MG63 (cell line): ENCODE measurements around the gene TMEM218. TPM values are rescaled to one million over a fixed set of nuclear protein-coding genes. Genes with fewer than 3 reads are reported as not detected.

Experiments
- DNase-seq: peaks from one replicate; pipeline ENCODE4 v3.0.0-alpha.2; 2020
- H3K27me3 ChIP-seq: fragments of 250-450 bp; sonication (Bioruptor Pico); 2 replicates; pipeline ENCODE4 v1.5.1; 2020; ENCODE audit warnings: mild to moderate bottlenecking, moderate library complexity
- H3K36me3 ChIP-seq: fragments of 250-450 bp; sonication (Bioruptor Pico); 2 replicates; pipeline ENCODE4 v1.5.1; 2020; ENCODE audit warnings: mild to moderate bottlenecking, moderate library complexity
- H3K4me3 ChIP-seq: fragments of 250-450 bp; sonication (Bioruptor Pico); 2 replicates; pipeline ENCODE4 v1.5.1; 2020; ENCODE audit warnings: mild to moderate bottlenecking, moderate library complexity
- H3K9me3 ChIP-seq: fragments of 250-450 bp; sonication (Bioruptor Pico); 2 replicates; pipeline ENCODE4 v1.5.1; 2020; ENCODE audit warnings: mild to moderate bottlenecking, moderate library complexity
- total RNA-seq: library from RNA; depleted of rRNA; stranded (reverse); fragments of >200 nt; shearing (Covaris generic); gene quantifications from 2 replicates; pipeline ENCODE4 v1.2.3, GENCODE V29; 2014; ENCODE audit warnings: low replicate concordance; rRNA removed

TMEM218 gene
- total RNA-seq: 27.7 and 31.6 TPM in 2 replicates

DNA sequence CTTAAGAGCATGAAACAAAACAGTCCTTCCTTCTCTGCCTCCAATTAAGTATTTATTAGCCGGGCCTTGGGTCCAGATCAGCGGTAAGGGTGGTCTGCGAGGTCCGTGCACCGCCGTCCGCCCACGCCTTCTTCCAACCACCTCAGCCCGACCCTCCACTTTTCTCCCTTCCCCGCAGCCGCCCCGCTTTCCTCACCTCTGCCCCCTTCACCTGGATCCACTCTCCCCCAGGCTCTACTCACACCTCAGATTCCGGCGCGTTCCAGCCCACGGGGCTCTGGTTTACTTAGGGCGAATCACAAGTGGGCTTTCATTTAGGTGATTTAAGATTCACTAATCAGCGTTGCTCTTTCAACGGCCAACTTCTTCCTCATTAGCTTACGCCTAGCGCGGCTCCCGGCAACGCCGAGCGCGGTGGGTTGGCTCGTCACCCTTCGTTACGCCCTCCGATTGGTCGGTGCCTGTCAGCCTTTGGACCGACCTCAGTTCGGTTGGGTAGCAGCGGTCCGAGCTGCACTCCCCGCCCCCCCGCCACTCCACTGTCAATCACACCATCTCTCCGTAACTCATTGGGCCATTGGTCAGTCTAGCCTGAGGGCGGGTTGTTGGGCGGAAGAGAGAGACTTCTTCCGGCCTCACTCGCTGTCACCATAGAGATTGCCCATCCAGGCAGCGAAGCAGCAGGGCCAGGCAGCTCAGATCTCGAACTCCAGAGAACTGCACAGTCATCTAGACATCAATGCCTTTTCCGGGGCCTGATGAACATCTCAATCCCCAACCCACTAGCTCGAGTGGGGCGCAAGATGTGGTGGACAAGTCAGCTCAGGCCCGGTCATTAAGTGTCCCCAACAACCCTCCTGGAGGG, at the start of gene TMEM218:
TMEM218 (minus strand) TSS at position 284 of the 865 bp plus-strand sequence. CDS start 9,385 bp downstream, outside the sequence.
- Histone ChIP-seq H3K9me3 (no peaks in the 10 kb centered on the region), H3K4me3 (peak within 1 kb of the TSS; percentile 97), H3K27me3 (no peaks in the 10 kb centered on the region), H3K36me3 (no peaks in the 10 kb centered on the region)
- peak; percentile 99 for DNase-seq

DNA sequence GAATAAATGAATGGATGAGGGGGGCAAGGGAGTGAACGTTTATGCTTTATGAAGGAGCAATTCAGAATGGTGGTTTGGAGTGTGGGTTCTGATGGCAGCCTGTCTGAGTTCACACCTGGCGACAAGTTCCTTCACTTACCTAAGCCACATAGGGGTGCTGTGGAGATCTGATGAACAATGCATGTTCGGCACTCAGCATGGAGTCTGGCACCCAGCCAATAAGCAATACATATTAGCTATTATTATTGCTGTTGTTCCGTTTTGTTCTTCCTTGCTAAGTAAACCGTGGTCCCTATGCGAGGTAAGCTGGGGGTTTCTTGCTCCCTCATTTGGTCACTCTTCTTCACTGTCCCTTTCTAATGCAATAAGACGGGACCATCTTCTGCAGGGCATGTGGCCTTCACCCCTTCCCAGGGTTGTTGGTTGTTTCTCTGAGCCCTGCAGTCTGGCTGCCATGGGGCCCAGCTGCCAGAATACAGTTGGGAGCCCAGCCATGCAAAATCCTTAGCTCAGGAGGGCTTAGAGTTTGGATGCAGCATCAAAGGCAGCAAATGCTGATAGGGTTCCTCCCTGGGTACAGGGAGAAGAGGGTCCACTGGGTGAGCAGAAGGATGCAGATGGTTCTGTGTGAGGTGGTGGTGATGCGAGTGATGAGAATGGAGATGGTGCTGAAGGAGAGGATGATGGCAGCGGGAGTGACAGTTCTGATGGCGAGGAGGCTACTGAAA, 46.7 kb upstream of the TMEM218 start:
- H3K4me3 ChIP-seq: no peak overlapping the region
- no peak for DNase-seq
- 0 out of 2 replicates have a peak, but pooled peaks cover 2% of the 10 kb centered on the region for H3K9me3 ChIP-seq
- no peaks in the 10 kb centered on the region for H3K27me3 ChIP-seq
- H3K36me3 ChIP-seq: no peaks in the 10 kb centered on the region

DNA sequence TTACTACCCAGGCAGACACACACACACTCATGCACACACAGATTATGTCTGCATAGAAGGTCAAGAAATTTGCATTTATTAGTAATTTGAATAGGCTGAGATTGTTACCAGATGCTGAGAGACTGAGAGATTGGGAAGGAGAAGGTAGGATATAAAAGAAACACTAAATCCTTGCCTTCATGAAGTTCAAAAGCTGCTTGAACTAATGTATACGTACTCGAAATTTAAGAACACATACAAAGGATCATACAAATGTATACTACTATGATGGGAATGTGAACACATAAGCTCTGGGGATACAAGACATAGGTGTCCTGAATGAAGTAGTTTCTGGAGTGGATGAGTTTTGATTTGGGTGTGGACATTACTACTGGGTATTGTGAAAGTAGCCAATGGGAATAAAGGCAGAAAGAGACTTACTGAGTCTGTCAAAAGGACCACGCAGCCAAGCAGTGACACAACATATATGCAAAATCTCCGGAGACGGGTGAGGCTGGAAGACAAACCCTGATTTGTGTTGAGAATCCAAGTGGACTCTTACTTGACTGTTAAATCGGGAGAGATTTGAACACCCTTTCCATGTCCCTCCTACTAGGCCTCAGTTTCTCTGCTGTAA, 45.8 kb upstream of the TMEM218 start:
- no peaks in the 10 kb centered on the region for H3K27me3 ChIP-seq
- 0 out of 2 replicates have a peak, but pooled peaks cover 2% of the 10 kb centered on the region for H3K9me3 ChIP-seq
- no peak overlapping the region for H3K4me3 ChIP-seq
- no peaks in the 10 kb centered on the region for H3K36me3 ChIP-seq
- DNase-seq: no peak

DNA sequence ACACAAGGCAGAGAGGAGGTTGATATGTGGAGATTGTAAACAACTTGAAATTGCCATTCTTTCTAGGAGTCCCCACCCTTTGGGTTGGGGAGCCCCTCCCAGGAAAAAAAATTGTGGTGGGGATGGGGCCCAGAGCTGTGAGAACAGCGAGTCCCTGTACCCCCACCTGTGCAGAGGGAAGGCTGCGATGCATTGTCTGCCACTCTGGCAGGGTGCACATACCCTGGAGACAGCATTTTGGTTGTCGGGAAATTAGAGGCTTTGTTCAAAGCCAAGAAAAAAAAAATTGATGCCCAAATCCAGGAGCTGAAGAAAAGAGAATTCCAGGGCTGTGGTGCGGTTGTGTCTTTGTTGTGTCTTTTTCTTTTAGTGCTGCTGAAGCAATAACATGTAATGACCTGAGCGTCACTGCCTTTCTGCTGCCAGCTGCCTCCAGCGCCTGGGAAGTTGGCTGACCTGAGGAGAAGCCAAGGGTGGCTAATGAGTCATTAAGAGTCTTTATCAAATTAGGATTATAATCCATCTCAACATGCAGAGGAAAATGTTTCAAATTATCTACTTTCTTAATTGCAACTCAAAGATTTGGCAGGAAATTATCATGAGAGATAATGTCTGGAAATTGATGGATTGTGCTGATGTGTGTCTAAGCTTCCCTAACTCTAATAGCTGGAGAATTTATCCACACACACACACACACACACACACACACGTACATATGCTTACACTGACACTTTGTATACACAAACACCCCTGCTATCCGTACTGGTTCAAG, 45.1 kb upstream of the TMEM218 start:
- no peaks in the 10 kb centered on the region for H3K36me3 ChIP-seq
- no peaks in the 10 kb centered on the region for H3K27me3 ChIP-seq
- H3K4me3 ChIP-seq: no peak overlapping the region
- H3K9me3 ChIP-seq: 0 out of 2 replicates have a peak, but pooled peaks cover 2% of the 10 kb centered on the region
- no peak for DNase-seq

DNA sequence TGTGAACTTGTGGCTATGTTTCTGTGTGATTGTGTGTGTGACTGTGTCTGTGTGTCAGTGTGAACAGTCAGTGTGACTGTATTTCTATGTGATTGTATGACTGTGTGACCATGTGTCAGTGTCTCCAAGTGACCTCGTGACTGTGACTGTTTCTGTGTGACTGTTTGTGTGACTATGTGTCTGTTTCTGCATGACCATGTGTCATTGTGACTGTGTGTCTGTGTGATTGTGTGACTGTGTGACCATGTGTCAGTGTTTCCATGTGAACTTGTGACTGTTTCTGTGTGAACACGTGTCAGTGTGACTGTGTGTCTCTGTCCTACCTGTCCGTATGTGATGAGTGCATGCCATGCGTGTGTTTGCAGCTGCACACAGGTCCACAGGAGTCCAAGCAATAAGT, 44.3 kb upstream of the TMEM218 start:
- DNase-seq: no peak
- no peaks in the 10 kb centered on the region for H3K27me3 ChIP-seq
- 0 out of 2 replicates have a peak, but pooled peaks cover 2% of the 10 kb centered on the region for H3K9me3 ChIP-seq
- H3K36me3 ChIP-seq: no peaks in the 10 kb centered on the region
- H3K4me3 ChIP-seq: no peak overlapping the region

DNA sequence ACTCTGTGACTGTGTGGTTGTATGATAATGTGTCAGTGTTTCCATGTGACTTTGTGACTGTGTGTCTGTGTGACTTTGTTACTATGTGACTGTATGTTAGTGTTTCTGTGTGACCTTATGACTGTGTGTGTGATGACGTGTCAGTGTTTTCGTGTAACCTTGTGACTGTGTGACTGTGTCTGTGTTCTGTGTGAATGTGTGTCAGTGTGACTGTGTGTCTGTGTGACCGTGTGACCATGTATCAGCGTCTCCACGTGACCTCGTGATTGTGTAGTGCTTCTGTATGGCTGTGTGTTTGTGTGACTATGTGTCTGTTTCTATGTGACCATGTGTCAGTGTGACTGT, 43.6 kb upstream of the TMEM218 start:
- 0 out of 2 replicates have a peak, but pooled peaks cover 2% of the 10 kb centered on the region for H3K9me3 ChIP-seq
- no peaks in the 10 kb centered on the region for H3K36me3 ChIP-seq
- no peak for DNase-seq
- no peak overlapping the region for H3K4me3 ChIP-seq
- no peaks in the 10 kb centered on the region for H3K27me3 ChIP-seq

DNA sequence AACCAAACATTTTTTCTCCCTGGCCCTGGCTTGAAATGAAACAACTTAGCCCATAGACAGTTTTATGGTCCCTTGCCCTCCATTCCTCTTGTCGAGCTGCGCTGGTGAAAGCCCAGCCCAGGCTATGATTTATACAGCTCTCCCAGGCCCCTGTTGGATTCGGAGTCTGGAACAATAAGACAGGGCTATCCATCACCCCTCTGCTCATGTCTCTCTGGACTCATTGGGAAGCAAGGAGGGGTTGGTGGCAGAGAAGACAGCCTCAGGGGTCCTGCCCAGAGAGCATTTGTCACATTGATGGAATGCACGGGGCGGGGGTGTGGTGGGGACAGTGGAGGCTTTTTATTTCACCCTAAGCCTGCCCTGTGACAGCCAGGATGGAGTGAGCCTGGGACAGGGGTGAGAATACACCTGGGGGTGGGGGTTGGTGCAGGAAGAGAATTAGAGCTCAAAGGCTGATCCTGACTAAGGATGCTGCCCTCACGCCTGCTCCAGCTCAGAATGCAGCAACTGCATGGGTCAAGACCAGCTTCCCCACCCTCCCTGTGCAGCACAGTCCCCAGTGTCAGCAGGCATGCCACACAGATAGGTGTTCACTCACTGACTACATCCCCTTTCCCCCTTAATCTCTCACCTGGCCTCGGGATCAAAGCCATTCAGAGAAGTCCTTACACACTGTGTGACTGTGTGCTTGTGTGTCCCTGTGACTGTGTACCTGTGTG, 43.1 kb upstream of the TMEM218 start:
- no peaks in the 10 kb centered on the region for H3K27me3 ChIP-seq
- no peak for DNase-seq

DNA sequence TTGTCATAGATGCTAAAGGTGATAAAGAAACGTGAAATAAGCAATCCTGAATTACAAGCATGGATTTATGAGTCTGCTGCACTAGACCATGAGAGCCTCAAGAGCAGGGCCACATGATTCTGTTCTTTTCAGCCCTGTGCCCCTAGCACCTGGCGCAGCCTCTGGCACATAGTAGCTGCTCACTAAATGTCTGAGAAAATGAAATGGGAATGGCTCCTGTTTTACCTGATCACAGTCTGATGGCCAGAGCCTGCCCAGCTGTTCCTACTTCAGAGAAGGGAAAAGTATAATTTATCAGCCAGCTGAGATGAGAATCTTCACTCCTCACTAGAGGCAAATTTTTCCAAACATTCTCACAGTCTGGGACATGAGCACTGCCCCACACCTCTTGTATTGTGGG, 42.4 kb upstream of the TMEM218 start:
- Histone ChIP-seq H3K9me3 (0 out of 2 replicates have a peak, but pooled peaks cover 2% of the 10 kb centered on the region), H3K36me3 (no peaks in the 10 kb centered on the region), H3K4me3 (no peak overlapping the region), H3K27me3 (no peaks in the 10 kb centered on the region)
- DNase-seq: no peak

More for the DNA sequence above, 43.1 kb upstream of the TMEM218 start:
- 0 out of 2 replicates have a peak, but pooled peaks cover 2% of the 10 kb centered on the region for H3K9me3 ChIP-seq
- H3K36me3 ChIP-seq: no peaks in the 10 kb centered on the region
- H3K4me3 ChIP-seq: no peak overlapping the region

DNA sequence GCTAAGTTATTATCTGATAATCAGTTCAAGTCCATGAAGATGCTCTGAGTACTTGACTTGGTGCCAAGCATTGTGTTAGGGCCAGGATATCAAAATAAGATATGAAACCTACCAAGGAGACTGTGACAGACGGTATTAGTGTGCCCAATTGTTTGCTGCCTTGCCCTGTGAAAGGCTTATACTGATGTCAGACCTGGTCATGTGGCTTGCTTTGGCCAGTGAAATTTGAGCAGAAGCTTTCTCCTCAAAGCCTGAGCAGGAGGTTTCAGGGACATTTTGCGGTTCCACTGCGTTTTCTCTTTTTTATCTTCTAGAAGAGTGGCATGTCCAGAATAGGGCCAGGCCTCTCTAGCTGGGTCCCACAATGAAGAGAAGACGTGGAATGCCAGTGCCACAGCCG, 37.3 kb upstream of the TMEM218 start:
- Histone ChIP-seq H3K27me3 (no peaks in the 10 kb centered on the region), H3K4me3 (no peak overlapping the region), H3K36me3 (no peaks in the 10 kb centered on the region), H3K9me3 (no peaks in the 10 kb centered on the region)
- no peak for DNase-seq

DNA sequence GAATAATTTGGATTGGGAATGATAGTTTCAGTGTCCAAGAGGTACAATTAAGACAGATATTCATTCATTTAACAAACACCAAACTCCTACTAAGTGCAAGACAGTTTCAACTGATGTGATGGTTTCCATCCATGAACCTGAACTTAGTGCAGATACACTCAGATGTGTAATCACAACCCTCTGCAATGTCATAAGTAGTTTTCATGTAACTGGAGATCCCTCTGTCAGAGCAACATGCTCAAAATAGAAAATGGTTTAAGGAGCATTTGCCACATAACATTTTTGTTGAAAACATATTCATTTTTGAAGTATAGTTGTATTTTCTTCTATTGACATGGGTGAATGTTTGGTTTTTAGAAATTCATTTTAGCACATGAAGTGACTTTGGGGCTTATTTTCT, 36.6 kb upstream of the TMEM218 start:
- H3K27me3 ChIP-seq: no peaks in the 10 kb centered on the region
- H3K9me3 ChIP-seq: no peaks in the 10 kb centered on the region
- no peak overlapping the region for H3K4me3 ChIP-seq
- H3K36me3 ChIP-seq: no peaks in the 10 kb centered on the region
- DNase-seq: no peak

DNA sequence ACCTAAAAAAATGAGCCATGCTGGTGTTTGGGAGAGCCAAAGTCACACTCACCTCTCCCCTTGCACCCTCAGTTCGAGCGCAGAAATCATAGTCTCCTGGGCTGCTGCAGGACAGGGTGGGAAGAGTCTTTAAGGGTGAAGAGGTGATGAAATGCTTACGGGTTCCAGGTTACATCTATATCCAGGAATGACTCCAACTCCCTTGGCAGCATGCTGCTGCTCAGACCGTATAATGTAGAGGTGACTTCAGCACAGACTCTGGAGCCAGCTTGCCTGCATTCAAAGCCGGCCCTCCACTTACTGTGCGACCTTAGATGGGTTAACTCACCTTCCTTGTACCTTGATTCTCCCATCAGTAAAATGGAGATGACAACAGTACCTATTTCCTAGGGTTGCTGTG, 35.9 kb upstream of the TMEM218 start:
- Histone ChIP-seq H3K9me3 (no peaks in the 10 kb centered on the region), H3K27me3 (no peaks in the 10 kb centered on the region), H3K36me3 (no peaks in the 10 kb centered on the region), H3K4me3 (no peak overlapping the region)
- no peak for DNase-seq

DNA sequence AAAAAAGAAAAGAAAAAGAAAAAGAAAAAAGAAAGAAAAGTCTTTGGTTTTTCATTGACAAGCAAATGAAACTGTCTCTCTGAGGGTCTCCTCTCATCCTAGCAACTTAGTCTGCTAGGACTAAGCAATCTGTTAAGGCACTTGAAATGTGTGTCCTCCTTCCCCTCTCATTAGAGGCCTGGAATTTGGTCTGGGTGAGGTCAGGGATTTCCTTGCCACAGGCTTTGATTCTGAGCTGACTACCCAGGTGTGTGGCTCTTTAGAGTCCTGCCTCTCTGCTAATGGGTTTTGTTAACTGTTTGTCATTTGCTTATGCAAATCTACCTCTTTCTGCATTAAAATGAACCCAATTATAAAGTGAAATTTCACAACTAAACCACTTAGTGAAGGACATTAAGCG, 34.8 kb upstream of the TMEM218 start:
- H3K36me3 ChIP-seq: no peaks in the 10 kb centered on the region
- H3K27me3 ChIP-seq: no peaks in the 10 kb centered on the region
- no peak for DNase-seq
- no peaks in the 10 kb centered on the region for H3K9me3 ChIP-seq
- H3K4me3 ChIP-seq: no peak overlapping the region

DNA sequence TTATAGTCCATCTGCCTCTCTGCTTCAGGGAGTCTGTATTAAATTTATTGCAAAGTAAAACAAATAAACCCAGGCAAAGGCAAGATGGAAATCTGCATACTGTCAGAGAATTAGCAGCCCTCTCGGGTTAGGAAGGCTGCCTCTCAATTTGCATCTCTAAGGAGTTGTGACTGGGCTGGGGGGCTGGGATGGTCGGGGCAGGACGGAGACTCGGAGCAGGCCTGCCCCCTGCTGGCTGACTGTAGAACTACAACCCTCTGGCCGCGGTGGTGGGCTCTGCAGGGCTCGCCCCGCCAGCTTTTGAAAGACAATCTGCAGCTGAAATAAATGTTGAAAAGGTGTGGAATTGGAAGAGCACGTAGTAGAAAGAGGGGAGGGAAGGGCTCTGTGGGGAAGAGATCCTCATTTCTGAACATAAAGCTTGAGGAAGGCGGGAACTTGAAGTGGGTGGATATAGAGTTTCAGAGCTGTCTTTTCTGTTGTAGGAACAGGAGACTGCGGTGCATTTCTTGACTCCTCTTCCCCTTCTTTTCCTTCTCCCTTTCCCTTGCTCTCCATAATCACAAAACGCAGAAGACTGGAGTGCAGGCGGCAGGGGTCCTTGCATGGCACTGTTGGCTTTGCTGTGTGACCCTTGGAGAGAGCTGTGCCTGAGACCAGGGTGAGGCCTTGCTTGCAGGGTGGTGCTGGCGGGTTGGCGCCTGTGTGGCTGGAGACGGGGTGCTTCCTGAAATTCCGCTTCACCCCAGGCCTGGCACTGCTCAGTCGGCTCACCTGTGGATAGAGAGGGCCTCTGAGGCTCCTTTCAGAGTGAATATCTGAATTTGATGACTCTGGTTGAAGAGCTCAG, 30.5 kb upstream of the TMEM218 start:
- H3K27me3 ChIP-seq: no peaks in the 10 kb centered on the region
- no peaks in the 10 kb centered on the region for H3K36me3 ChIP-seq
- H3K4me3 ChIP-seq: no peak overlapping the region
- DNase-seq: peak; percentile 53
- H3K9me3 ChIP-seq: no peaks in the 10 kb centered on the region

DNA sequence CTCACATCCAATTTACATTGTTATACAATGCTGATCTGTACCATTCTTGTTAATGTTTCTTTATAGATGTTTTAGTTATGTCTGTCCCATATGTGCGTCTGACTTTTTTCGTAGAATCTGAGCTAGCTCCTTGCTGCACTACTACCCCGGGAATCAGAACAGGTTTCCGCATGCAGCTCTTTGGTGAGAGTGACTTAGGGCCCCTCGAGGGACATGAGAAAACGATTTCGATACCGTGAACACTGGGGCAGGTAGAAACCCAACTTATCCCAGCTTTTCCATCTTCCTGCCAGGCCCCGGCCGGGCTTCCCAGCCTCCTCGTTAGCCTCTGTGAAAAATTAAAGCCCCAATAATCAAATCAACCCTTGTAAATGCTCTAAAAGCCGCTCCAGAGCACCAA, 29.8 kb upstream of the TMEM218 start:
- Histone ChIP-seq H3K36me3 (no peaks in the 10 kb centered on the region), H3K9me3 (no peaks in the 10 kb centered on the region)

DNA sequence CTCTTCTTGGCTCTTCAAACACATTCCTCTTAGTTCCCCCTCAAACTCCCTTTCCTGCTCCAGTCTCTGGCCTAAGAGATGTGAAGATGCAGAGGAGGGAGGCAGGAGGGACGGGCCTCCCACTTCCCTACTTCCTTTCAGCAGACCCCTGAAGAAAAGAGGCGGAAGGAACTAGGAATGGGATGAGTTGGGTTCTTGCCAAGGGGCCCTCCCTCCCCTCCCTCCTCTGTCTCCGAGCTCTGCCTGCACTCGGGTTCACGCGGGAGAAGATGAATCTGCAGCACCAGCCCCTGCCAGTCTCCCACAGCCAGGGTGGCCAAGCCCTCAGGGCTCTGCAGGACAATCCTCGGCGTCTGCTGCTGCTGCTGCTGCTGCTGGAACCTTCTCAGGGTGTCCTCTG, 28.8 kb upstream of the TMEM218 start:
- H3K4me3 ChIP-seq: no peak overlapping the region
- DNase-seq: no peak
- H3K36me3 ChIP-seq: no peaks in the 10 kb centered on the region
- no peaks in the 10 kb centered on the region for H3K27me3 ChIP-seq
- no peaks in the 10 kb centered on the region for H3K9me3 ChIP-seq

More for the DNA sequence above, 29.8 kb upstream of the TMEM218 start:
- no peak overlapping the region for H3K4me3 ChIP-seq
- H3K27me3 ChIP-seq: no peaks in the 10 kb centered on the region
- no peak for DNase-seq
